Measurements from ENCODE around the gene ATP11B. TPM values are rescaled to one million over a fixed set of nuclear protein-coding genes. Genes with fewer than 3 reads are reported as not detected.

The ATP11B gene
- total and polyA plus RNA-seq, 2 experiments from 2014 or later, result 25.5 to 68.1 TPM

- in situ Hi-C loops (cut with MboI), result no loop called here
- no peak for TF ChIP-seq EZH2 (IDR thresholded peaks at IDR 0.05; ENCODE audit: insufficient read depth, poor library complexity, severe bottlenecking)
- no peak for TF ChIP-seq EZH2phosphoT487 (IDR thresholded peaks at IDR 0.05; ENCODE audit: insufficient read depth, low read depth)
Observed at GRCh38 chr3:182892226-182892625, 98.9 kb downstream of the ATP11B start.

DNA sequence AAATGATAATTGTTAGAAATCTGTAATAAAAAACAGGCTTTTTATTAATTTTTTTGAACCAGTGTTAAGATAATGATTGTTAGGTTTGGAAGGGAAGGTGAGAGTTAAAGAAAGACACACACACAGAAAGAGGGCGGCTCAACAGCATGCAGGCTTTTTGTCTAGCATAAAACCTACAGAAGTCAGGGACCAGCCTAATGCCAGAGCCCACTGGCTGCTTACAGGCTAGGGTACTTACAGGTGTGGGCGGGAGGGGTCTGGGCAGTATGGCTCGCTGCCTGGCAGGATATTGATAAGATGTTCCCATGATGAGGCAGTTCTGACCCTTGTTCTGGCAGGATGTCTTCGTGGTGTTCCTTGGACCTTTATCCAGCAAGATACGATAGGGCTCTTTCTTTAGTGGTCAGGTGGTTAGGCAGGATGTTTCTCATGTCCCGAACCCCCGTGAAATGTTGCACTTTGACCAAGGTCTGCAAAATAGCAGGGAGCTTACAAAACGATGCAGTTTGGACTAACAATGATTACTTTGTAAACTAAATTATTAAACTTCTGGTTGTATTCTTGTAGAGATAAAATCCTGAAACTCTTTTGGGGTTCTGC lies 102.3 kb downstream of the ATP11B start:
- Histone ChIP-seq H3K4me3 (no peak overlapping the region), H2AFZ (no peak overlapping the region), H3F3A (ENCODE audit: insufficient read depth) (no peaks in the 10 kb centered on the region), H3K79me2 (ENCODE audit: insufficient read depth) (no peaks in the 10 kb centered on the region), H3K27ac (no peak overlapping the region), H3K9me3 (ENCODE audit: low read depth) (no peaks in the 10 kb centered on the region), H3K4me1 (ENCODE audit: insufficient read depth) (no peaks in the 10 kb centered on the region), H3K4me2 (ENCODE audit: unreplicated experiment) (no peak overlapping the region), H3K9me2 (ENCODE audit: insufficient read depth) (no peaks in the 10 kb centered on the region), H3K27me3 (replicated peaks; ENCODE audit: insufficient read depth) (no peaks in the 10 kb centered on the region), H3K9ac (no peak overlapping the region), H4K20me1 (ENCODE audit: insufficient read depth) (no peaks in the 10 kb centered on the region), H3K36me3 (ENCODE audit: low read depth) (peaks cover 22% of the 10 kb centered on the region)
- no peak for DNase-seq
- no peak for TF ChIP-seq EZH2 (IDR thresholded peaks at IDR 0.05; ENCODE audit: insufficient read depth, poor library complexity, severe bottlenecking)
- TF ChIP-seq EZH2phosphoT487 (IDR thresholded peaks at IDR 0.05; ENCODE audit: insufficient read depth, low read depth), result no peak
- in situ Hi-C loops (cut with MboI), result no loop called here
- WGBS, 2 experiments (ENCODE audit: low coverage in 1 of 2, low lambda C conversion rate in 2 of 2, missing lambda C conversion rate in 2 of 2), result 87 to 93% methylated on average over 7 to 8 of the region's 8 CpGs

More at GRCh38 chr3:182892226-182892625, 98.9 kb downstream of the ATP11B start:
- no peak overlapping the region for H2AFZ ChIP-seq
- no peaks in the 10 kb centered on the region for H3K9me2 ChIP-seq (ENCODE audit: insufficient read depth)
- no peak overlapping the region for H3K4me2 ChIP-seq (ENCODE audit: unreplicated experiment)
- no peaks in the 10 kb centered on the region for H3K9me3 ChIP-seq (ENCODE audit: low read depth)
- H3K79me2 ChIP-seq (ENCODE audit: insufficient read depth), result no peaks in the 10 kb centered on the region
- no peak overlapping the region for H3K27ac ChIP-seq
- H3K4me3 ChIP-seq, result no peak overlapping the region
- WGBS, 2 experiments (ENCODE audit: low coverage in 1 of 2, low lambda C conversion rate in 2 of 2, missing lambda C conversion rate in 2 of 2), result 98% methylated on average over 4 of the region's 4 CpGs
- no peaks in the 10 kb centered on the region for H3F3A ChIP-seq (ENCODE audit: insufficient read depth)
- H3K27me3 ChIP-seq (replicated peaks; ENCODE audit: insufficient read depth), result no peaks in the 10 kb centered on the region
- DNase-seq, result no peak
- H3K4me1 ChIP-seq (ENCODE audit: insufficient read depth), result no peaks in the 10 kb centered on the region
- no peaks in the 10 kb centered on the region for H4K20me1 ChIP-seq (ENCODE audit: insufficient read depth)
- peaks cover 25% of the 10 kb centered on the region for H3K36me3 ChIP-seq (ENCODE audit: low read depth)
- H3K9ac ChIP-seq, result no peak overlapping the region

GRCh38 chr3:182896553-182896952 lies 103.2 kb downstream of the ATP11B start:
- Histone ChIP-seq H3K4me2 (ENCODE audit: unreplicated experiment) (no peak overlapping the region), H4K20me1 (ENCODE audit: insufficient read depth) (no peaks in the 10 kb centered on the region), H3K9ac (no peak overlapping the region), H3K36me3 (ENCODE audit: low read depth) (peaks cover 17% of the 10 kb centered on the region), H3K27ac (no peak overlapping the region), H3K9me2 (ENCODE audit: insufficient read depth) (no peaks in the 10 kb centered on the region), H3K4me3 (no peak overlapping the region), H2AFZ (no peak overlapping the region), H3K4me1 (ENCODE audit: insufficient read depth) (no peaks in the 10 kb centered on the region), H3K9me3 (ENCODE audit: low read depth) (no peaks in the 10 kb centered on the region), H3K79me2 (ENCODE audit: insufficient read depth) (no peaks in the 10 kb centered on the region), H3F3A (ENCODE audit: insufficient read depth) (no peaks in the 10 kb centered on the region), H3K27me3 (replicated peaks; ENCODE audit: insufficient read depth) (no peaks in the 10 kb centered on the region)
- TF ChIP-seq EZH2 (IDR thresholded peaks at IDR 0.05; ENCODE audit: insufficient read depth, poor library complexity, severe bottlenecking) (no peak), EZH2phosphoT487 (IDR thresholded peaks at IDR 0.05; ENCODE audit: insufficient read depth, low read depth) (no peak)
- in situ Hi-C loops (cut with MboI), result no loop called here
- no peak for DNase-seq
- 92 to 94% methylated on average over 2 of the region's 2 CpGs for WGBS, 2 experiments (ENCODE audit: low coverage in 1 of 2, low lambda C conversion rate in 2 of 2, missing lambda C conversion rate in 2 of 2)

GRCh38 chr3:182902236-182902635 lies 108.9 kb downstream of the ATP11B start:
- Histone ChIP-seq H3K27me3 (replicated peaks; ENCODE audit: insufficient read depth) (no peaks in the 10 kb centered on the region), H3K4me3 (no peak overlapping the region), H3F3A (ENCODE audit: insufficient read depth) (no peaks in the 10 kb centered on the region), H3K79me2 (ENCODE audit: insufficient read depth) (no peaks in the 10 kb centered on the region), H3K9me2 (ENCODE audit: insufficient read depth) (no peaks in the 10 kb centered on the region), H2AFZ (no peak overlapping the region), H3K9ac (no peak overlapping the region), H4K20me1 (ENCODE audit: insufficient read depth) (no peaks in the 10 kb centered on the region), H3K27ac (no peak overlapping the region), H3K36me3 (ENCODE audit: low read depth) (peaks cover 43% of the 10 kb centered on the region), H3K4me1 (ENCODE audit: insufficient read depth) (no peaks in the 10 kb centered on the region), H3K4me2 (ENCODE audit: unreplicated experiment) (no peak overlapping the region), H3K9me3 (ENCODE audit: low read depth) (no peaks in the 10 kb centered on the region)
- no peak for DNase-seq
- no peak for TF ChIP-seq EZH2phosphoT487 (IDR thresholded peaks at IDR 0.05; ENCODE audit: insufficient read depth, low read depth)
- no peak for TF ChIP-seq EZH2 (IDR thresholded peaks at IDR 0.05; ENCODE audit: insufficient read depth, poor library complexity, severe bottlenecking)
- WGBS, 2 experiments (ENCODE audit: low coverage in 1 of 2, low lambda C conversion rate in 2 of 2, missing lambda C conversion rate in 2 of 2), result 79 to 80% methylated on average over 5 of the region's 5 CpGs
- in situ Hi-C loops (cut with MboI), result loop anchor here (25.0 kb wide), 1 partner anchor 485 kb away; no protein-coding TSS in a partner anchor

Measured in GM23248 (cell line).